HepG2 (cell line): ENCODE data around the gene PHOSPHO2. TPM values are rescaled to one million over a fixed set of nuclear protein-coding genes. Genes with fewer than 3 reads are reported as not detected.

Experiments
- ATAC-seq: fragments of 200-7000 bp; cut with Tn5 transposase; 3 replicates; pipeline ENCODE4 v1.9.1; 2020; ENCODE audit warnings: mild to moderate bottlenecking, moderate library complexity
- BruUV-seq: library from RNA; stranded (reverse); fragments of 400-500 nt; replicated peaks from 2 replicates; lab custom pipeline; 2021; lab: Mats Ljungman, UMichigan
- CTCF ChIA-PET: fragments of 300-600 bp; formaldehyde crosslinking; extraction: SDS; loops from one replicate; lab custom pipeline; 2021; ENCODE audit warnings: low total read pairs, inconsistent platforms, low intra/inter-chr PET ratio; lab: Yijun Ruan, JAX
- POLR2A ChIA-PET: fragments of 350-600 bp; sonication (Branson Sonifier 250); formaldehyde crosslinking; loops from one replicate; lab custom pipeline; 2020; ENCODE audit warnings: antibody characterized with exemption, inconsistent platforms; lab: Yijun Ruan, JAX
- DNase-seq: peaks from one replicate; pipeline ENCODE4 v3.0.0-alpha.2; 2015; ENCODE audit warnings: low spot score
- FAIRE-seq: peaks from 3 replicates; lab custom pipeline; 2011; peaks lifted over from hg19 to GRCh38; lab: Jason Lieb, UNC
- H2AFZ ChIP-seq: one replicate; pipeline ENCODE4 v1.6.1; 2011; ENCODE audit warnings: low read length, inconsistent platforms
- H3K27ac ChIP-seq: fragments of 300-600 bp; 3 replicates; pipeline ENCODE4 v1.8.0; 2011; ENCODE audit warnings: mixed run types, mild to moderate bottlenecking, mixed read lengths, low read length, inconsistent platforms; ENCODE audit not compliant: insufficient read depth; ENCODE audit errors: extremely low read length
- H3K27me3 ChIP-seq, 2 experiments: fragments of 200-600 bp in 1 of 2; 2 replicates in 1 of 2; 3 replicates in 1 of 2; pipeline versions ENCODE4 v1.6.0 to v1.8.0; 2011; ENCODE audit warnings: low read length in 2 of 2, mild to moderate bottlenecking in 2 of 2, moderate library complexity in 2 of 2, inconsistent platforms in 1 of 2; ENCODE audit not compliant: insufficient read depth in 2 of 2, control insufficient read depth in 1 of 2
- H3K36me3 ChIP-seq, 2 experiments: fragments of 200-600 bp in 1 of 2; replicated peaks in 1 of 2; 2 replicates in 1 of 2; 3 replicates in 1 of 2; pipeline versions ENCODE4 v1.5.1 to v1.8.0; 2011; ENCODE audit warnings: low read length in 2 of 2, inconsistent platforms in 1 of 2; ENCODE audit not compliant: insufficient read depth in 2 of 2, control insufficient read depth in 1 of 2
- H3K4me1 ChIP-seq: 2 replicates; pipeline ENCODE4 v1.5.1; 2012; ENCODE audit warnings: low read length, inconsistent platforms; ENCODE audit not compliant: insufficient read depth
- H3K4me2 ChIP-seq: 2 replicates; pipeline ENCODE4 v1.6.0; 2011; ENCODE audit warnings: low read depth, low read length, inconsistent platforms
- H3K4me3 ChIP-seq, 3 experiments: fragments of 200-600 bp in 1 of 3; sonication (generic), shearing (Covaris generic) in 1 of 3; replicated peaks in 1 of 3; 2 replicates each; pipeline ENCODE4 v1.5.1; 2011 to 2016; ENCODE audit warnings: low read length in 3 of 3, inconsistent platforms in 2 of 3, low read depth in 2 of 3, mild to moderate bottlenecking in 2 of 3, control low read depth in 1 of 3, mixed read lengths in 1 of 3; ENCODE audit not compliant: insufficient read depth in 1 of 3
- H3K79me2 ChIP-seq: one replicate; pipeline ENCODE4 v1.6.1; 2011; ENCODE audit warnings: low read length, inconsistent platforms; ENCODE audit not compliant: insufficient read depth
- H3K9ac ChIP-seq: 2 replicates; pipeline ENCODE4 v1.6.0; 2011; ENCODE audit warnings: mild to moderate bottlenecking, low read depth, low read length, inconsistent platforms; ENCODE audit not compliant: insufficient read depth
- H3K9me3 ChIP-seq: 2 replicates; pipeline ENCODE4 v1.5.1; 2012; ENCODE audit warnings: mild to moderate bottlenecking, low read length
- H4K20me1 ChIP-seq: 2 replicates; pipeline ENCODE4 v1.6.0; 2011; ENCODE audit warnings: inconsistent platforms, mild to moderate bottlenecking, low read length, moderate library complexity; ENCODE audit not compliant: insufficient read depth
- ARID4A ChIP-seq: sonication (generic); formaldehyde crosslinking; IDR thresholded peaks from 2 replicates; pipeline ENCODE4 v1.5.0; 2020; ENCODE audit warnings: mild to moderate bottlenecking, missing genetic modification reagents, borderline replicate concordance
- ARID5B ChIP-seq: IDR thresholded peaks from 2 replicates; pipeline ENCODE4 v1.4.0; 2020; ENCODE audit warnings: mild to moderate bottlenecking, missing genetic modification reagents
- FIP1L1 ChIP-seq: fragments of 200-400 bp; formaldehyde crosslinking; IDR thresholded peaks from 2 replicates; pipeline ENCODE4 v1.6.1; 2018; ENCODE audit warnings: low read depth, mild to moderate bottlenecking, low read length, moderate library complexity, borderline replicate concordance; ENCODE audit not compliant: insufficient read depth
- JUND ChIP-seq: sonication (generic); formaldehyde crosslinking; IDR thresholded peaks from 2 replicates; pipeline ENCODE4 v1.8.0; 2022; ENCODE audit warnings: mild to moderate bottlenecking, missing genetic modification reagents
- KDM4B ChIP-seq: sonication (generic); formaldehyde crosslinking; IDR thresholded peaks from 2 replicates; pipeline ENCODE4 v1.4.0; 2020; ENCODE audit warnings: missing genetic modification reagents
- MTF2 ChIP-seq: sonication (generic); formaldehyde crosslinking; IDR thresholded peaks from 2 replicates; pipeline ENCODE4 v1.5.0; 2020; ENCODE audit warnings: missing genetic modification reagents, borderline replicate concordance
- ZBTB39 ChIP-seq: sonication (generic); formaldehyde crosslinking; IDR thresholded peaks from 2 replicates; pipeline ENCODE4 v1.5.0; 2020; ENCODE audit warnings: missing genetic modification reagents
- ZNF562 ChIP-seq: sonication (generic); formaldehyde crosslinking; IDR thresholded peaks from 2 replicates; pipeline ENCODE4 v1.8.0; 2022; ENCODE audit warnings: missing genetic modification reagents, borderline replicate concordance
- ZNF724P ChIP-seq: sonication (generic); formaldehyde crosslinking; IDR thresholded peaks from 2 replicates; pipeline ENCODE4 v1.8.0; 2022; ENCODE audit warnings: missing genetic modification reagents, borderline replicate concordance
- ZNF839 ChIP-seq: sonication (generic); formaldehyde crosslinking; IDR thresholded peaks from 2 replicates; pipeline ENCODE4 v1.4.0; 2020; ENCODE audit warnings: missing genetic modification reagents, mild to moderate bottlenecking, borderline replicate concordance
- WGBS: methylation state at CpG from one replicate; pipeline ENCODE4 v1.1.6; 2017; ENCODE audit warnings: low lambda C conversion rate; 5-methylcytosine and 5-hydroxymethylcytosine counted together
- in situ Hi-C: cut with HindIII; loops from 2 replicates; pipeline ENCODE4 v1.10.0; 2017; ENCODE audit warnings: low pct_unique_long_range_greater_than_20kb; ENCODE audit not compliant: extremely low pct_ligation_motif_present
- intact Hi-C: fragments of 100-400 bp; cut with micrococcal nuclease; formaldehyde crosslinking; loops from one replicate; pipeline ENCODE4 v1.10.0; 2022; ENCODE audit not compliant: unreplicated experiment
- polyA plus RNA-seq, 8 experiments: library from polyadenylated mRNA; depleted of rRNA in 3 of 8; stranded (reverse) in 7 of 8; unstranded in 1 of 8; fragments of >200 nt; fragmentation: Illumina TruSeq in 4 of 8; extraction: Trizol in 4 of 8; gene quantifications; 2 replicates each; pipeline versions ENCODE4 v1.2.1 to v1.2.3, GENCODE V29; 2011 to 2016; ENCODE audit warnings: low read depth in 4 of 8, missing spikeins in 1 of 8, mixed read lengths in 1 of 8; ENCODE audit not compliant: insufficient read depth in 1 of 8
- total RNA-seq, 5 experiments: library from RNA; depleted of rRNA; stranded (reverse); fragments of >200 nt; fragmentation: Illumina TruSeq; extraction: Trizol; gene quantifications; 2 replicates each; pipeline ENCODE4 v1.2.3, GENCODE V29; 2016; ENCODE audit warnings: low read depth in 1 of 5

The PHOSPHO2 gene
- total and polyA plus RNA-seq, 2 of the 13 experiments (the other 11 are each of a cell fraction or from before 2014, with no cell fraction given) = 6.1 to 11.4 TPM

- in situ Hi-C loops (no loop called here), intact Hi-C loops (no loop called here)
- ATAC-seq (no peak), FAIRE-seq (no peak), DNase-seq (no peak)
- Histone ChIP-seq H3K4me3 (no peak overlapping the region), H3K4me2 (no peak overlapping the region), H3K27ac (no peak overlapping the region), H3K27me3 (no peaks in the 10 kb centered on the region), H3K9me3 (no peaks in the 10 kb centered on the region), H3K4me1 (peaks cover 1% of the 10 kb centered on the region; the same call in 1 of the 2 replicates), H4K20me1 (no peaks in the 10 kb centered on the region), H3K79me2 (no peaks in the 10 kb centered on the region), H3K9ac (no peak overlapping the region), H2AFZ (no peak overlapping the region), H3K36me3 (peaks cover 5 to 23% of the 10 kb centered on the region in 2 experiments)
- POLR2A ChIA-PET = interaction anchor here (1.9 to 2.4 kb wide), 2 partner anchors 9 to 13 kb away, joined by 8 to 20 read pairs; partner anchors contain the start of genes CFAP210 and PHOSPHO2
- TF ChIP-seq KDM4B (CRISPR knock-in tag) = no peak
- TF ChIP-seq ZNF562 (CRISPR knock-in tag) = no peak
- TF ChIP-seq ZNF839 (CRISPR knock-in tag) = no peak
- no peak for TF ChIP-seq ARID4A (CRISPR knock-in tag)
- no peak for TF ChIP-seq MTF2 (CRISPR knock-in tag)
- no peak for TF ChIP-seq FIP1L1
- TF ChIP-seq JUND (CRISPR knock-in tag) = no peak
- no peak for TF ChIP-seq ZBTB39 (CRISPR knock-in tag)
- no peak for TF ChIP-seq ARID5B (CRISPR knock-in tag)
- TF ChIP-seq ZNF724P (CRISPR knock-in tag) = no peak
- 97% methylated on average over 3 of the region's 3 CpGs for WGBS
- no TSS peak for BruUV-seq
- CTCF ChIA-PET = no interaction called here
Measured at GRCh38 chr2:169702996-169703395, 8.7 kb downstream of the PHOSPHO2 start.
